Immature natural killer cell (primary cell): ENCODE measurements around the gene FAM227A. TPM values are rescaled to one million over a fixed set of nuclear protein-coding genes. Genes with fewer than 3 reads are reported as not detected.

Experiments
- DNase-seq, 3 donors: peaks; one replicate each; pipeline ENCODE4 v3.0.0; 2022; ENCODE audit warnings: mixed read lengths in 1 of 3
- H3K27ac Mint-ChIP-seq, 6 donors: one replicate each; pipeline ENCODE4 v1.8.0; 2020; ENCODE audit warnings: mixed read lengths in 6 of 6, mild to moderate bottlenecking in 5 of 6, inconsistent platforms in 4 of 6, moderate library complexity in 3 of 6
- H3K27me3 Mint-ChIP-seq, 3 donors: one replicate each; pipeline ENCODE4 v1.8.0; 2020 to 2021; ENCODE audit warnings: low read depth in 3 of 3, mild to moderate bottlenecking in 3 of 3, mixed read lengths in 3 of 3, moderate library complexity in 3 of 3, inconsistent platforms in 1 of 3
- H3K36me3 Mint-ChIP-seq, 3 donors: one replicate each; pipeline ENCODE4 v1.8.0; 2020; ENCODE audit warnings: mixed read lengths in 3 of 3, inconsistent platforms in 2 of 3, mild to moderate bottlenecking in 2 of 3
- H3K4me1 Mint-ChIP-seq, 2 donors: one replicate each; pipeline ENCODE4 v1.8.0; 2020; ENCODE audit warnings: inconsistent platforms in 2 of 2, mild to moderate bottlenecking in 2 of 2, mixed read lengths in 2 of 2, moderate library complexity in 1 of 2
- H3K4me3 Mint-ChIP-seq, 5 donors: one replicate each; pipeline ENCODE4 v1.8.0; 2020; ENCODE audit warnings: mild to moderate bottlenecking in 5 of 5, mixed read lengths in 5 of 5, inconsistent platforms in 3 of 5, moderate library complexity in 3 of 5
- H3K9me3 Mint-ChIP-seq, 6 donors: one replicate each; pipeline ENCODE4 v1.8.0; 2020; ENCODE audit warnings: mild to moderate bottlenecking in 6 of 6, mixed read lengths in 6 of 6, inconsistent platforms in 4 of 6, moderate library complexity in 3 of 6
- polyA plus RNA-seq, 3 donors: library from polyadenylated mRNA; unstranded; fragments of 300-500 nt; fragmentation: Illumina TruSeq; gene quantifications; one replicate each; pipeline ENCODE4 v1.2.3, GENCODE V29; 2021

Gene FAM227A
- polyA plus RNA-seq: not detected

DNA sequence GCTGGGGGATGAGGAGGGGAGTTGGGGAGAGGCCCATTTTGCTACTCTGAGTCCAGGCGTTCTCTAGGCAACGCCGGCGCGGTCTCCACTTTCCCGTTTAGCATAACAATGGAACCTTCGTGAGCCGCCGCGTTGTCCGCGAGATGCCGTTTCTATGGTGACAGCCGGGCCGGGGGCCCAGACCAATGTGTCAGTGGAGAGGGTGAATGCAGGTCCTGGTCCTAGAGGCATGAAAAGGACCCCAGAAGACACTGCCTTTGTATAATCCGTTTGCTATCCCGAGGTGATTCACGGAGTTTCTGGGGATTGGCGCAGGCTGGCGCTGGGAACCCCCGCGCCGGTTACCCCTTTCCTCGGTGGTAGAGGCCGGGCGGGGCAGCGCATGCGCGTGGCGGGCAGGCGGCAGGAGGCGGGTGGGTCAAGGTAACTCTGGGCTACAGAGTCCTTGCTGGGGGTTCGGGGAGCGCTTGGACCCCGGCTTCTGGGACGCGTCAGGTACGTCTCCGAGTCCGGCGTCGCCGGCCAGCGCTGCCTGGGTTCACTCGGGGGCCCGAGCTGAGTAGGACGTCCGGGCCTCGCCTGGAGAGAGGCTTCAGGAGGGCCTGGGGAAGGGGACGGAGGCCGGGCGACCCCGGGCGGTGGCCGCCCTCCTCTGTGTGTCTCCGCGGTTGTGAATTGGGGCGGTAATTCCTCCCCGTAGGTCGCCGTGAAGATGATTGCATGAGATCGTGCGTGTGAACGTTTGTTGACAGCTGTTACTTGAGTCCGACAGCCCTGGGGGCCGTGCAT, at the start of gene FAM227A, which contains the start of gene CBY1:
TSS of gene FAM227A (minus strand) at position 137 of the 789 bp plus-strand sequence. CDS start 6,224 bp downstream, outside the sequence.
TSS of gene CBY1 (plus strand) at position 383 of the 789 bp plus-strand sequence. CDS start 11,417 bp downstream, outside the sequence.
- Mint-ChIP-seq H3K27ac (peak within 1 kb of the TSS; percentile 94 to 100 (median 98)), H3K9me3 (no peaks in the 10 kb centered on the region), H3K4me1 (peaks cover 15 to 23% of the 10 kb centered on the region in 2 donors), H3K4me3 (peak within 1 kb of the TSS; percentile 91 to 98 (median 96)), H3K36me3 (no peaks in the 10 kb centered on the region), H3K27me3 (peaks cover 2 to 9% (median 4%) of the 10 kb centered on the region in 3 donors)
- peak; percentile 91 to 92 (median 92) for DNase-seq

DNA sequence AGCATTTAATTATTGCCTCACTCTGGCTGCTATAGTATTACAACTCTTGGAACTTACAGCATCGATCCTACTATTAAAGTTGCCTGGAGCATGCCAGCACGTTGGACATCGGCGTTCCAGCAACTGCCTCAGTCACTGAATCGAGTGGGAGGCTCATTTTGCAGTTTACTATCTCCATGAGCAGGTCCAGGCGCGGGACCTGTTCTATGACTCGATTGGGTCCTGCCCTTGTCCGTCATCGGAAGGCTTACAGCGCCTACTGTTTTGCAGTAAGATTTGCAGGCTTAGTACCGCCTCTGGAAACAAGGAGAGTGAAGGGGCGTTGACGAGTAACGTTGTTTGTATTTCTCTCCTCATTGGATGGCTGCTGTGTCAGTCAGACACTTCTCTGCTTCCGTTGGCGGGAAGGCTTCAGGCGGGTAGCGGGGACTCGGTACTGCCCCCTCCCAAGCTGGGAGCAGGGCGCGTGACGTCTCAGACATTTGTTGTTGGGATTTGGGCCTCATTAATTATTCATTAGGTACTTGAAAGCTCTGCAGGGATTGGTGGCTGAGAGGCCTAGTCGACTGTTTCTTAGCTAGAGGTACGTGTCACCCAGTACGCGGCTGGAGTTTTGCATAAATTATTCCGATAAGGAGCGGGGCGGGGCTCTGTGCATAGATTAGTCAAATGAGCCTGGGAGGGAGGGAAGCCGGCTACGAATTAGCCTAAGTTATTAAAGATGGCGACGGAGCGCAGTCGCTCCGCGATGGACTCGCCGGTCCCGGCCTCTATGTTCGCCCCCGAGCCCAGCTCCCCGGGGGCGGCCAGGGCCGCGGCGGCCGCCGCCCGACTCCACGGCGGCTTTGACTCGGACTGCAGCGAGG, 49.3 kb upstream of the FAM227A start, which contains the start of gene GTPBP1:
TSS of gene GTPBP1 (plus strand) at position 710 of the 866 bp plus-strand sequence. CDS start at position 722, 12 bp downstream.
- Mint-ChIP-seq H3K36me3 (no peaks in the 10 kb centered on the region), H3K4me1 (peaks cover 44 to 59% of the 10 kb centered on the region in 2 donors), H3K27me3 (peaks cover 16 to 28% (median 23%) of the 10 kb centered on the region in 3 donors), H3K27ac (peak within 1 kb of the TSS; percentile 94 to 99 (median 98)), H3K9me3 (no peaks in the 10 kb centered on the region), H3K4me3 (peak within 1 kb of the TSS; percentile 92 to 95 (median 93))
- peak; percentile 99 for DNase-seq

GRCh38 chr22:38704654-38705234, 48.6 kb upstream of the FAM227A start:
- peak overlapping the region; percentile 94 to 99 (median 98) for H3K27ac Mint-ChIP-seq
- H3K9me3 Mint-ChIP-seq: no peaks in the 10 kb centered on the region
- no peaks in the 10 kb centered on the region for H3K36me3 Mint-ChIP-seq
- H3K4me3 Mint-ChIP-seq: peak overlapping the region; percentile 76 to 89 (median 87)
- no peak for DNase-seq
- peaks cover 19 to 30% (median 29%) of the 10 kb centered on the region in 3 donors for H3K27me3 Mint-ChIP-seq
- H3K4me1 Mint-ChIP-seq: peaks cover 49 to 59% of the 10 kb centered on the region in 2 donors

GRCh38 chr22:38700789-38701628, 44.8 kb upstream of the FAM227A start, which contains the start of gene JOSD1:
JOSD1 (minus strand) TSS chr22:38700943; CDS start chr22:38699987, 956 bp downstream.
- Mint-ChIP-seq H3K27me3 (peaks cover 19 to 41% (median 36%) of the 10 kb centered on the region in 3 donors), H3K36me3 (peaks cover 0 to 7% (median 0%) of the 10 kb centered on the region in 3 donors), H3K4me3 (peak within 1 kb of the TSS; percentile 90 to 94 (median 93)), H3K9me3 (no peaks in the 10 kb centered on the region), H3K4me1 (peaks cover 57 to 62% of the 10 kb centered on the region in 2 donors), H3K27ac (peak within 1 kb of the TSS; percentile 97 to 100 (median 98))
- DNase-seq: peak; percentile 100

GRCh38 chr22:38700270-38700788, 44.1 kb upstream of the FAM227A start:
- peaks cover 0 to 7% (median 0%) of the 10 kb centered on the region in 3 donors for H3K36me3 Mint-ChIP-seq
- H3K27ac Mint-ChIP-seq: peak overlapping the region; percentile 93 to 100 (median 98)
- H3K4me3 Mint-ChIP-seq: peak overlapping the region; percentile 85 to 94 (median 93)
- peaks cover 16 to 36% (median 36%) of the 10 kb centered on the region in 3 donors for H3K27me3 Mint-ChIP-seq
- peaks cover 57 to 63% of the 10 kb centered on the region in 2 donors for H3K4me1 Mint-ChIP-seq
- DNase-seq: no peak
- H3K9me3 Mint-ChIP-seq: no peaks in the 10 kb centered on the region

GRCh38 chr22:38699784-38700183, 43.6 kb upstream of the FAM227A start:
- Mint-ChIP-seq H3K27ac (peak overlapping the region; percentile 93 to 100 (median 98)), H3K27me3 (peaks cover 13 to 34% (median 31%) of the 10 kb centered on the region in 3 donors), H3K9me3 (no peaks in the 10 kb centered on the region), H3K4me3 (peak overlapping the region; percentile 85 to 94 (median 93)), H3K4me1 (peaks cover 52 to 62% of the 10 kb centered on the region in 2 donors), H3K36me3 (peaks cover 0 to 10% (median 0%) of the 10 kb centered on the region in 3 donors)
- no peak for DNase-seq

DNA sequence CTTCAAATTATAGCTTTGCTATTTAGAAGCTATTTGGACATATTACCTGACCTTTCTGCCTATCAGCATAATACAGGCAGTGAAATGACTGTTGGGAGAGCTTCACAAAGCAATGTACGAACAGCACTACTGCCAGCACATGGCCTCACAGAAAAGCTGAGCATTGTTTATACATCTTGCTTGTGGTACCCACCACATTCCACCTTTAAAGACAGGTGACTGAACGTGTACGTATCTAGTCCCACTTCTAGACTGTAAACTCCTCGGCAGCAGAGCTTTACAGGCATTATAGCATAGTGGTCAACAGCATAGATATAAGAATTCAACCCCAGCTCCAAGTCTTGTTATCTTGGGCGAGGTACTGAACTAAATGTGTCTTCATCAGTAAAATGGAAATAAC, 43.0 kb upstream of the FAM227A start:
- H3K27ac Mint-ChIP-seq: peak overlapping the region; percentile 93 to 100 (median 98)

GRCh38 chr22:38698407-38699094, 42.4 kb upstream of the FAM227A start:
- Mint-ChIP-seq H3K4me3 (peak overlapping the region; percentile 85 to 94 (median 93)), H3K4me1 (peaks cover 46 to 65% of the 10 kb centered on the region in 2 donors), H3K27ac (peak overlapping the region; percentile 93 to 100 (median 98)), H3K9me3 (no peaks in the 10 kb centered on the region), H3K36me3 (peaks cover 0 to 11% (median 0%) of the 10 kb centered on the region in 3 donors), H3K27me3 (peaks cover 13 to 31% (median 30%) of the 10 kb centered on the region in 3 donors)
- DNase-seq: no peak

More for the DNA sequence above, 43.0 kb upstream of the FAM227A start:
- Mint-ChIP-seq H3K36me3 (peaks cover 0 to 11% (median 0%) of the 10 kb centered on the region in 3 donors), H3K4me1 (peaks cover 49 to 61% of the 10 kb centered on the region in 2 donors), H3K4me3 (peak overlapping the region; percentile 85 to 94 (median 93)), H3K27me3 (peaks cover 13 to 34% (median 31%) of the 10 kb centered on the region in 3 donors), H3K9me3 (no peaks in the 10 kb centered on the region)
- no peak for DNase-seq

- DNase-seq: no peak
- peaks cover 48 to 71% of the 10 kb centered on the region in 2 donors for H3K4me1 Mint-ChIP-seq
- peaks cover 0 to 11% (median 4%) of the 10 kb centered on the region in 3 donors for H3K36me3 Mint-ChIP-seq
- peak overlapping the region; percentile 3 to 99 (median 95) for H3K27ac Mint-ChIP-seq
- H3K4me3 Mint-ChIP-seq: peak overlapping the region in 3 of 5 donors; percentile 7 to 61 (median 14)
- no peaks in the 10 kb centered on the region for H3K9me3 Mint-ChIP-seq
- peaks cover 13 to 31% (median 24%) of the 10 kb centered on the region in 3 donors for H3K27me3 Mint-ChIP-seq
Measured at GRCh38 chr22:38697425-38698089, 41.4 kb upstream of the FAM227A start.

DNA sequence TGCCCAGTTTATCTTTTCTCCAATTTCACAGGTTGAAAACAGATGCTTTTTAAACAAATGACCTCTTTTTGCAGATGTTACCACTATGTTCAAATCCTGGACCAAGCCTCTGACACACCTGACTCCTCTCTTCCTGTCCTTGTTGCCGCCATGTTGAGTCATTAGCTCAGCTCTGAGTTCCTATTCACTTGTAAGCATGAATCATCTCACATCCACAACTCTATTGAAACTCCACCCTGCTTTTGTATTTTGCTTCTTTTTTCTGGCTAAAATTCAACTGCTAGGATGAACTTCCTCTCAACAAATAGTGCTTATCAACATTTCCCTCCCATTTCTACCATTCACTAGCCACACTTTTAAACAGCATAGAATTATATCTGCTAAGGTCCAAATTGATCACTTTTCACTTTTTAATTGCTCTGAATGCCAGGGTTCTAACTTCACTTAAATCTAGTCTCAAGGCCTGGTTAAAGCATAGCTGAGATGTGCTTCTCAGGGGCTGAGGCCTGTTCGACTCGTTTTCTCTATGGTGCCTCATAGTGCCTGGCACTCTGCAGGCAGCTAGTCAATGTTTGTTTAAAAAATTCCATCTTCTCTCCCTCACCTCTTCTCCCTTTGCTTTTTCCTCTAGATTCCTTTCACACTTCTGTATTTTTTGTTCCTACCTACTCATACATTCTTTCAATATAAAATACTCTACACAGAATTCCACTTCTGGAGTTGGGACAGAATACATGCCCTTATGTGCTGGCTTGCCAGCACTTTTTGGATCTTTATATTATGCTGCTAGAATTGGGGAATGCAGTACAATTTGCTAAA, 40.6 kb upstream of the FAM227A start:
- H3K4me3 Mint-ChIP-seq: no peak overlapping the region
- H3K36me3 Mint-ChIP-seq: peaks cover 0 to 15% (median 4%) of the 10 kb centered on the region in 3 donors
- H3K27me3 Mint-ChIP-seq: peaks cover 13 to 31% (median 21%) of the 10 kb centered on the region in 3 donors
- no peak for DNase-seq
- no peaks in the 10 kb centered on the region for H3K9me3 Mint-ChIP-seq
- peaks cover 47 to 74% of the 10 kb centered on the region in 2 donors for H3K4me1 Mint-ChIP-seq
- H3K27ac Mint-ChIP-seq: peak overlapping the region; percentile 31 to 99 (median 95)
